ENCODE results near the gene MESP2.
A peak's percentile ranks its signal among the peaks of the same experiment; 100 is the strongest.

Gene MESP2, protein sequence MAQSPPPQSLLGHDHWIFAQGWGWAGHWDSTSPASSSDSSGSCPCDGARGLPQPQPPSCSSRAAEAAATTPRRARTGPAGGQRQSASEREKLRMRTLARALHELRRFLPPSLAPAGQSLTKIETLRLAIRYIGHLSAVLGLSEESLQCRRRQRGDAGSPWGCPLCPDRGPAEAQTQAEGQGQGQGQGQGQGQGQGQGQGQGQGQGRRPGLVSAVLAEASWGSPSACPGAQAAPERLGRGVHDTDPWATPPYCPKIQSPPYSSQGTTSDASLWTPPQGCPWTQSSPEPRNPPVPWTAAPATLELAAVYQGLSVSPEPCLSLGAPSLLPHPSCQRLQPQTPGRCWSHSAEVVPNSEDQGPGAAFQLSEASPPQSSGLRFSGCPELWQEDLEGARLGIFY

DNA sequence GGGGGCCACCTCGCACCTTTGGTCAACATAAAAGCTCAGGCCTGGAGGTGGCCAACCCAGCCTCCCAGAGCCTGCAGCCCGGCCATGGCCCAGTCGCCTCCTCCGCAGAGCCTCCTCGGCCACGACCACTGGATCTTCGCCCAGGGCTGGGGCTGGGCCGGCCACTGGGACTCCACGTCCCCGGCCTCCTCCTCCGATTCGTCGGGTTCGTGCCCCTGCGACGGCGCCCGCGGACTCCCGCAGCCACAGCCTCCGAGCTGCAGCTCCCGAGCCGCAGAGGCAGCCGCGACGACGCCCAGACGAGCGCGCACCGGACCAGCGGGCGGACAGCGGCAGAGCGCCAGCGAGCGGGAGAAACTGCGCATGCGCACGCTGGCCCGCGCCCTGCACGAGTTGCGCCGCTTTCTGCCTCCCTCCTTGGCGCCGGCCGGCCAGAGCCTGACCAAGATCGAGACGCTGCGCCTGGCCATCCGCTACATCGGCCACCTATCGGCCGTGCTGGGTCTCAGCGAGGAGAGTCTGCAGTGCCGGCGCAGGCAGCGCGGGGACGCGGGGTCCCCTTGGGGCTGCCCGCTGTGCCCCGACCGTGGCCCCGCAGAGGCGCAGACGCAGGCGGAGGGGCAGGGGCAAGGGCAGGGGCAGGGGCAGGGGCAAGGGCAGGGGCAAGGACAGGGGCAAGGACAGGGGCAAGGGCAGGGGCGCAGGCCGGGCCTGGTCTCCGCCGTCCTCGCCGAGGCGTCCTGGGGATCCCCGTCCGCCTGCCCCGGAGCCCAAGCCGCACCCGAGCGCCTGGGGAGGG is at the start of gene MESP2:
Gene MESP2, plus strand, starts transcription at position 59 of the 799 bp plus-strand sequence. Its CDS starts 26 bp downstream, at position 85.
- peak; percentile 33 to 70 for DNase-seq

DNA sequence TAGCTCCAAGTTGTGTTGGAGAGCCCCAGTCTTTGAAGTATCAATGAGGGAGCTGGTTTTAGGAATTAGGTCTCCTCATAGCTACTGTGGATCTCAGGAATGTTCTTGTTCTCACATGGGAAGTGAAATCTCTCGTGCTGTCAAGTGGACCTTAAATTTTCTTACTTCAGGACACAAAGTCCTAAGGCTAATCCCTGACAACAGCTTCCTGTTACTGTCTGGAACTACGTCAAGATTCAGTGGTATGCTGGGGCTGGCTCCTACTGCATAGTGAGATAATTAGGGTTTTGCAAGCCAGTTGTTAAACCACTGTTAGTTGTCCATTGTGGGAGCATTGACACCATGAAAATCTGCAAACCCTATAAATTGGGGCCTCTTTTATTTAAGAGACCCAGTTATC is 47.9 kb upstream of the MESP2 start:
- no peak for DNase-seq

DNA sequence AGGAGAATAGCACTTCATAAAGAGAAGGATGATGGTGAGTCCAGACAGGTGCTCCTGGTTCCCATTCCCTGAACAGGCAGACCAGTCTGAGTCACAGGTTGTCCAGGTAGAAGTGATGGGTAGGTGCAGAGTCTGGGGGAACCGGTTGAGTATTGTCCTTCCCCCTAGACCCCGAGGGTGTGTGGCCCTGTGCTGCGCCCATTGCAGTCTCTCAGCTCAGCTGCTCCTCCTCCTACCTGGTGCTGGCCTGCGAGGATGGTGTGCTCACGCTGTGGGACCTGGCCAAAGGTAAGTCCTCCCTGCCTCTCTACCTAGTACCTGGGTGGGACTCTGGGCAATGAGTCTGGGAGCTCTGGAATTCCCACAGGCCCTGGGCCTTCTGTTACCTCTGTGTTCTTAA is 44.9 kb upstream of the MESP2 start:
- no peak for DNase-seq

DNA sequence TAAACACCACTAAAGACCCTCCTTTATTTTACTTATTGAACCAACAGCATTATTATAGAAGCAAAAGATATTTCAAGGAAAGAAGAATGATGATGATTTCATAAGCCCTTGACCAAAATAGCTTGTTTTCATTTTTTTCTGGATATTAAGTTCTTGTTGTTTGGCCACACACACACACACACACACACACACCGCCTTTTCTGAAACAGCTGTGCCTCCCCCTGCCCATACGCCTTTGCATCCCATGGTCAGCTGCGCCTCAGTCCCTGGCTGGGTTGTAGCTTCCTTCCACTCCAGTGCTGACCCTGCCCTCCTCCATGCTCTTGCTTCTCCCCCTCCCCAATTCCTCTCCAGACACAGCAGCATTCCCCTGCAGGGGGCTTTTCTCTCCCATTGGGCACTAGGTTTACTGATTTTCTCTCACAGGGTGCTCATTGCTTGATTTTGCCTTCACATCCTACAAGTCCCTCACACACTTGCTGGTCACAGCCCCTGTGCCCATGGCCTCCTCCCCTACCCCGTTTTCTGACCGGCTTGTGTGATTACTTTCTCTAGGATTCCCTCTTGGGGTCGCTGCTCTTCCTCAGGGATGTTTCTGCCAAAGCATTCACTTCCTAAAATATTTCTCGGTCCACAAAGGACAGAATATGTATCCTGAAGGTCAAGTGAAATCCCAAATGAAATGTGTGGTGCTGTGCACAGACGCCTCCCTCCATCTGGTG is 43.5 kb upstream of the MESP2 start:
- DNase-seq: no peak

DNA sequence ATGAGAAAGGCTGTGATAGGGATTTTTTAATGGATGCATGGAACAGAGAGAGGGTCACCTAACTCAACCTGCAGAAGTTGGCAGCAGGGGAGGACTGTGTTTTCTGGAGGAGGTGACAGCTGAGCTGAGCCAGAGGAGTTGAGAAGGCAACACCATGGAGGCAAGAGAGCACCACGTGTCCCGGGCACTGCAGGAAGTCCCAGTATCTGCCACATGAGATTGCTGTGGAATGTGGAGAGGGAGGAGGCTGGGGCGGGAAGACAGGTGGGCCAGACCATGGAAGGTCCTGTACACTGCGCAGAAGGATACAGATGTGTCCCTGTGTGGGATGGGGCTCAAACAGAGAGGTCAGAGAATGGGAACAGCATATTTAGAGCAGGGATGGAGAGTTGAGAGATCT is 40.4 kb upstream of the MESP2 start:
- DNase-seq: no peak

DNA sequence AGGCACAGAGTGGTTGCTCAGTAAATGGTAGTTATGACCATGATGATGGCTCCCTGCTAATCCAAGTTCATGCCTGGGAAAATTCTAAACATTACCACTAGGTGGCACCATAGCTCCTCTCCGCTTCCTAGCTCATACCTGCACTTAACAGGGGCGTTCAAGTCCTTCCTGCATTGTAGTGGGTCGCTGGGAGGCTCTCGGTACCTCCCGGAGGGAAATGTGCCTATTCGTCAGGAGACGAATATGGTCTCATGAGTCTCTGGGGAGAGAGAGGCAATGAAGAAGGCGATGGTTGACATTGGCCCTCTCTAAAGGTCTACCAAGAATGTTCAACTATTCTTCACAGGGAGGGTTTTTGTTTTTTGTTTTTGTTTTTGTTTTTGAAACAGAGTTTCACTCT is 36.0 kb upstream of the MESP2 start:
- DNase-seq: peak; percentile 56 to 77

DNA sequence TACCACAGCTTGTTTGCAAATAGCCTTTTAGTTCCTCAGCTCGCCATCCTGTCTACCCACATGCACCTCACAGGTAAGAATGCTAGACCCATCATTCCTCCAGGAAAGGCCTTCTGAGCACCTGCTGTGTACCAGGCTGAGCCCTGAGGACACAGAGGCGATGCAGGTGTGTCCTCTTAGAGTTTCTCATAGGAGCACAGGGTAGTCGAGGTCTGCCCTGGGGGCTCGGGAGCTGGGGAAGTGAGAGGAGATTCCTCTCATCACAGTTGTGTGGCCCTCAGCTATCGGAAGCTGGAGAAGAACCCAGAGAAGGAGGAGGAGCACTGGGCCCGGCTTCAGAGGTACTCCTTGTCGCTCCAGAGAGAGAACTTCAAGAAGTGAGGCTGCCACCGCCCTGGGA is 33.1 kb upstream of the MESP2 start:
- no peak for DNase-seq

DNA sequence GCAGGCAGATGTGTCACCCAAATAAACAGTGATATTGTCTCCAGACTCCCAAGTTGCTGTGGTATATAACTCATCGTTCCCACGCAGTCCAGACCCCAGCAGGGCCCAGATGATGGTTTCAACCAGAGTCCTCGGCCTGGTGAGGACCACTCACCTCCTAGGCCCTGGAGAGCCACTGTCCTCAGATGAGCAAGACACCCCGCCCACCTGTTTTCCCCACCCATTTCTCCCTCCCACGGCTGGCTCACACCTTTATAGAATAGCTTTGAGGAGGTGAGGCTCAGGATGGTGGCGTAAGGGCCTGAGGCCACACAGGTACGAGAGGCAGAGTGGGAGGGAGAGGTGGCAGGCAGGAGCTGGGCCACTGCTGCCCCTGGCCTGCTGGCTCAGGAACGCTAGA is 32.5 kb upstream of the MESP2 start:
- no peak for DNase-seq

DNA sequence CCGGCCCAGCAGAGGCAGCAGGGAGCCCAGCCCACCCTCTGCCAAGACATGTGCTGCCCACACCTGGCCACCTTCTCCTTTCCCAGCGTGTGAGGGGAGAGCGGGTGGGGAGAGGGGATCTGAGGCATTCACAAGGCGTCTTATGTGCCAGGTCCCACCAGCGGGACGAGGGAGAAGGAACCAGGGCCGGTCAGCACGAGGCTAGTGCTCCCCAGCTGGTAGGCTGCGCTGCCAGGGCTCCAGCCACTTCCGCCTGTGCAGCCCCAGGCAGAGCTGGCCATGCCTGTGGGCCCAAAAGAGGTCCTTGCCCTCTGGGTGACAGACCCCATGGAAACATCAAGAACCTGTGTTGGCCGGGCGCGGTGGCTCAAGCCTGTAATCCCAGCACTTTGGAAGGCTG is 31.0 kb upstream of the MESP2 start:
- no peak for DNase-seq

DNA sequence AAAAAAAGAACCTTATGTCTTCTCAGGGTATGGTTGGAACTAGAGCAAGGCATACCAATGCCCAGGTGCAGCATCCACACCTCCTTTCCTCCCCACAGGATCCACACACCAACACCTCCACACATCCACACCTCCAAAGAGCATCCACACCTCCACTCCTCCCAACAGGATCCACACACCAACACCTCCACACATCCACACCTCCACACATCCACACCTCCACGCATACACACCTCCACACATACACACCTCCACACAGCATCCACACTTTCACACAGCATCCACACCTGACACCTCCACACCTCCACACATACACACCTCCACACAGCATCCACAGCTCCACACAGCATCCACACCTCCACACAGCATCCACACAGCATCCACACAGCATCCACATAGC is 30.4 kb upstream of the MESP2 start:
- no peak for DNase-seq

DNA sequence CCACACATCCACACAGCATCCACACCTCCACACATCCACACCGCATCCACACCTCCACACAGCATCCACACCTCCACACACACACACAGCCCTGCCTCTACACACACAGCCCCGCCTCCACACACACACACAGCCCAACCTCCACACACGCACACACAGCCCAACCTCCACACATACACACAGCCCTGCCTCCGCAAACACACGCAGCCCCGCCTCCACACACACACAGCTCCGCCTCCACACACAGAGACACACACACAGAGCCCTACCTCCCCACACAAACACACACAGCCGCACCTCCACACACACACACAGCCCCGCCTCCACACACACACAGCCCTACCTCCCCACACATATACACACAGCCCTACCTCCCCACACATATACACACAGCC is 29.7 kb upstream of the MESP2 start:
- DNase-seq: no peak

DNA sequence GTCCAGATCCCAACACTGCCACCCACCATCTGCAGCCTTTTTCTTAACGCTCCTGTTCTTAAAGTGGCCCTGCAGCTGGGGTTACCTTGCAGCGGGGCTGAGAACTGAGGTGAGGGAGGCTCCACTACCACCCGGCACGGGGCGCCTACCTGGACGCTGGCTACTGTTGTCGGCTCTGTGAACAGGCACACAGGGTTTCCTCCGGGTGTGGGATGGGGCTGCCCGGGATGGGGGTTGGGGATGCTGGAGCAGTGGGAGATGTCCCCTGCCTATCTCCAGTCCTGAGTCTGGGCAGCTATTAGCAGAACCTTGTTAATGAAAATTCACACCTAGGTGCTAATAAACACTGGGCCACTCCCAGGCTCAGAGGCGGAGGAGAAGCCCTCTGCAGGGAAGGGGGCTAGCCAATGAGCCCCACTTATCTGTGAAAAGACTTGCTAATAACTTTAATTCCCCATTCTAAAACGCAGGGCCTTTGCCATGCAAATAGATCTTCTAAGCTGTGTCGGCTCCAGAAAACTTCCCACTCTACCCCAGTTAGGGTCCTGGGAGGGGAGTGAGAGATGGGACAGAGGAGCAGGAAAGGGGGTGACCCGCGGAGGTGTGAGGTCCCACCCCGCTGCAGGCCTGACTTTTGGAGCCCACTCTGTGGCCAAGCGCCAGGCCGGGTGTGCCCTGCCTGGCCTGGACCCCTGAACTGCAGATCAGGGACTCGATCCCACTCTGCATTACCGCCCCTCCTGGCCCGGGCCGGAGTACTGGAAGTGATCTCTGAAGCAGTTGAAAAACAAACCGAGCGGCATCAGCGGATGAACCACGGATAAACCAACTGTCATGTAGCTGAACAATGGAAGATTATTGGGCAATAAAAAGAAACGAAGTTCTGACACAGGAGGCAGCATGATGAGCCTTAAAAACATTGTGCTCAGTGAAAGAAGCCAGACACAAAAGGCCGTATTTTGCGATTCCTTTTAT is 28.1 kb upstream of the MESP2 start:
- no peak for DNase-seq

DNA sequence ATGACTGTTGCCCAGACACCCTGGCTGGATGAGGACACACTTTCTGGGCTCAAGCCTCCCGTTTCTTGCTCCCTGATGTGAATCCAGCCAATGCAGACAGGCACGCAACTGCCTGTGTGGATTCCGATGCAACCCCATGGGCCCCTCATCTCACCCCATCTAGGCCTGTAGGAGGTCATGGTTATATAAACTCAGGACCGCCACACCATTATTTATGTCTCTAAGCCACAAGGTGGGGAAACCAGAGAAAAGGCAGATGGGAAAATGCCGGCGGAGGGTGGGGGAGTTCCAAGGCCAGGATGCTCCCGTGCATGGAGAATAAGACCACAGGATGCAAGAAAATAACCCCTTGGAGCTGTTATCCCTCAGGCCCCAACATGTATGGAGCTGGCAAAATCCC is 27.1 kb upstream of the MESP2 start:
- no peak for DNase-seq

DNA sequence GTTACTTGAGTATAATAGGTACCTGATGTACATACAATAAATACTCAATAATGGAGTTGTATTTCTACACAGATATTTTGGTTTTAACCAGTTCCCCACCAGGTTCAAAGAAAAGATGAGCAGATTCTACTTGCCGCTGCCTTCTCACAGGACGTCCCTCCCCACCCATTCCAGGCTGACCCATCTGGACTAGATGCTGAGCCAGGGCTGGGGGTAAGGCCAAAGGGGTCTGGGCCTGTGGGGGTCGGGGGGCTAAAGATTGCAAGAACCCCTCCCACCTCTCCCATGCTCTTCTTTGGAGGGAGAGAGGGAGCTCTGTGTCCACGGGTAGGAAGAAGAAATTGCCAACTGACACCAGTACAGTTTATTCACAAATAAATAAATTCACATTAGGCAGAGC is 26.6 kb upstream of the MESP2 start:
- DNase-seq: no peak

DNA sequence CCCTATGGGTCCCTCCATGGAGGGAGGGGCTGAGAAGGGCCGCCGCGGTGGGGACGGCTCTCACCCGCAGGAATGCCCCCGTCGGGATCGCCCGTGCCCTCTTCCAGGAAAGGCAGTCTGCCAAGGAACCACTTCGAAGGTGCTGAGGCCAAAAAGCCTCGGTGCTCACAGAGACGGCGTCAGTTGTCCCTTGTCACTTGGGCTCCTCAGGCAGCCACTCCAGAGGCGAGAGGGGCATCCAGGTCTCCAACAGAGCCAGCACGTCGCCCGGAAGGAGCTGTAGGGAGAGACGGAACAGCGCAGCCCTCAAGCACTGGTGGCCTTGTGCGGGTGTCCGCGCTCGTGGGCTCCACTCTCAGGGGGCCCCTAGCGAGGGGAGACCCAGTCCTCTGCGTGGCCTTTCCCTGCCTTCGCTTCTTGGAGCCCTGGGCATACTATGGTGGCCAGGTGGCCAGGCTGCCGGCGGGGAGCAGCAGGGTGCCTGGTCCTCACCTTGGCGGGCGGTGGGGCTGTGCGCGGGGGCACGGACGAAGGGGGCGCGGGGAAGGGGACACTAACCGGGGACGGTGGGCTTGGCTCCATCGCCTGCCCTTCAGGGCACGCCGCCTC is 26.1 kb upstream of the MESP2 start:
- DNase-seq: peak; percentile 9 to 16

DNA sequence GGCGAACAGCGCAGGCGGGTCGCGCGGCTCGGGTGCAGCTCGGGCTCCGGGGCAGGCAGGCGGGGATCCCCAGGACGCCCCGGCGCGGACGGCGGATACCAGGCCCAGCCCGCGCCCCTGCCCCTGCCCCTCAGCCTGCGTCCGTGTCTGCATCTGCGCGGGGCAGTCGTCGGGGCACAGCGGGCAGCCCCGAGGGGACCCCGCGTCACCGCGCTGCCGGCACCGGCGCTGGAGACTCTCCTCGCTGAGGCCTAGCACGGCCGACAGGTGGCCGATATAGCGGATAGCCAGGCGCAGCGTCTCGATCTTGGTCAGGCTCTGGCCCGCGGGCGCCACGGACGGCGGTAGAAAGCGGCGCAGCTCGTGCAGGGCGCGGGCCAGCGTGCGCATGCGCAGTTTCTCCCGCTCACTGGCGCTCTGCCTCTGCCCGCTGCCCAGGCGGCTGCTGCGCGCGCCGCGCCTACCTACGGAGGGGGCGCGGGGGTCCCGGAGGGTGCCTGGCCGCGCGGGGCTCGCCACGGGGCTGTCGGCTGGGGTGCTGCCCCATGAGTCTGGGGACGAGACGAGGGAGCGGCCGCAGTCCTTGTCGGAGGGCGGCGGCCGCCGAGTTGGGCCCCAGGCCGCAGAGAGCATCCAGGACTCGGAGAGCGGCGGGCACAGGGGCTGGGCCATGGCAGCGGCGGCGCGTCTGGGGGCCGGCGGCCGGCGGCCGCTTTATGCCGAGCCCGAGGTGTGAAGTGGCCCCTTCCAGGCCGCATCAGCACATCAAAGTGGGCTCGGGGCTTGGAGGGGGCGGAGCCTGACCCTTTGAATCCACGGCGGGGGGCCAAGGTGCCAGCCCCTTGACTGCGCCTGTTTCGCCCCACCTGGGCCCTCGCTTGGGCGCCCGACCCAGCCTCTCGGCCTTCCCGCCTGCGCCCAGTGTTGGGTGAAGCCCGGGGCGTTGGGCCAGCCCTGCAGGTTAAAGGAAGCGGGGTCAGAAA is 25.3 kb upstream of the MESP2 start, which contains the start of gene MESP1:
Gene MESP1, minus strand, starts transcription at position 690 of the 983 bp plus-strand sequence. Its CDS starts 18 bp downstream, at position 672.
- DNase-seq: peak; percentile 69 to 90

DNA sequence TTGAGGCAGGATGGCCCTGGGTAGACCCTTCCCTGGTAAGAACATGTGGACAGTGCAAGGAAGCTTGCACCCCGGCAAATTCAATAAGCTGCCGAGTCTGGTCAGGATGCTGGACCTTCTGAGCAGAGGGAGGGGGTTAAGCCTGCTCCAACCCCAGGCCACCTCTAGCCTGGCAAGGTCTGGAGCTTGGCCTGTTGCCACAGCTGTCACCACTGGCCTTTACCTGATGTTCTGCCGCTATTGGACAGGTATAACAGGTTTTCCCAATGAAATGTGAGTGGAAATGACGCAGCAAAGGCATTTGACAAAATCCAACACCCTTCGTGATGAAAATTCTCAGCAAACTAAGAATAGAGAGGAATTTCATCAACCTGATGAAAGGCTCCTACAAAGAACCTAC is 24.4 kb upstream of the MESP2 start:
- DNase-seq: no peak

DNA sequence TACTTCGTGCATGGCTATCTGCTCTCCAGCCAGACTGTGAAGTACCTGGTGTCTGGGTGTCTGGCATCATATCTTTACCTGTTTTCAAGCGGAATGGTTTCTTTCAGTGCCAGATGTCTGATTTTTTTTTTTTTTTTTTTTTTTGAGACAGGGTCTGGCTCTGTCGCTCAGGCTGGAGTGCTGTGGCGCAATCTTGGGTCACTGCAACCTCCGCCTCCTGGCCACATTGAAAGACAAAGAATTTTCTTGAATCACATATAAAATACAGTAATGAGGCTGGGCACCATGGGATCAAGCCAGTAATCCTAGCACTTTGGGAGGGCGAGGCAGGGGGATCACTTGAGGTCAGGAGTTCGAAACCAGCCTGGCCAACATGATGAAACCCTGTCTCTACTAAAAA is 22.3 kb upstream of the MESP2 start:
- DNase-seq: no peak

DNA sequence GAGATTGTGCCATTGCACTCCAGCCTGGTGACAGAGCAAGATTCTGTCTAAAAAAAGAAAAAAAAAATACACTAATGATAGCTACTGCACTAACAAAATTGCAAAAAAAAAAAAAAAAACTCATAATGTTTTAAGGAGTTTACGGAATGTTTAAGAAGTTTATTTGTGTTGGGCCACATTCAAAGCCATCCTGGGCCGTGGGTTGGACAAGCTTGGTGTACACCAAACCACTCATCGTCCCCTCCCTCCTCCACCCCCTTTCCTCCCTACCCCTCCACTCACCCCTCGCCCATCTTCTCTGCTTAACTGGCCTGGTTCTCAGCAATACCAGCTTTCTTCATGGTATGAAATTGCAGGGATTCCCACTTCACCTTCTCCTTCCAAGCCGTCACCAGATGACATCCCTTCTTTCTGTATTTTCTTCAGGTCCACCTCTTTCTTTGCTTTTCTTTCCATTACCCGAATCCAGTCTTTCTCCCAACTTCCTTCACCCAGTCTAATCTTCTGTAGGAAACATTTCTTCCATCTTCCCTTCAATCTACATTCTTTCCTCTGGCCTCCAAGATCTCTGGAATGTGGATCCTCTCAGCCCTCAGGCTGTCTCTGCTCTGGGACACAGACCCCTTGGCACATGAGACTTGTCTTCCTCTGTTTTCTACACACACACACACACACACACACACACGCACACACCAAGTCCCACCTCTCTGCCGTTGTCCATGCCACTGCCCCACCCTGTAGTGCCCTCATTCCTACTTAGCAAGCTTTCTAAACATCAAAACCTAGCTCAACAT is 21.6 kb upstream of the MESP2 start:
- DNase-seq: no peak

DNA sequence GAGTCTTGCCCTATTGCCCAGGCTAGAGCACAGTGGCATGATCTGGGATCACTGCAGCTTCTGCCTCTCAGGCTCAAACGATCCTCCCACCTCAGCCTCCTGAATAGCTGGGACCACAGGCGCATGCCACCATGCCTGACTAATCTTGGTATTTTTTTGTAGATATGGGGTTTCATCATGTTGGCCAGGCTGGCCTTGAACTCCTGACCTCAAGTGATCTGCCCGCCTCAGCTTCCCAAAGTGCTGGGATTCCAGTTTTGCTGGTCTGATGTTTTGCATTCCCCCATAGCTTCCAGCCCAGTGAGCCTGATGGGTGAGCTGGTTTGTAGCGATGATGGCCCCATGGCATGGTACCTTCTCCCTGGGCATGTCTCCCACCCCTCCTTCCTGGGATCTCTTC is 20.4 kb upstream of the MESP2 start:
- DNase-seq: no peak

Data from SHP77 (cell line).